HepG2 (cell line): Measurements from ENCODE around the gene ARHGAP31. TPM values are rescaled to one million over a fixed set of nuclear protein-coding genes. Genes with fewer than 3 reads are reported as not detected.
A peak's percentile ranks its signal among the peaks of the same experiment; 100 is the strongest.

Experiments
- ATAC-seq: fragments of 200-7000 bp; cut with Tn5 transposase; 3 replicates; pipeline ENCODE4 v1.9.1; 2020; ENCODE audit warnings: mild to moderate bottlenecking, moderate library complexity
- BruUV-seq: library from RNA; stranded (reverse); fragments of 400-500 nt; replicated peaks from 2 replicates; lab custom pipeline; 2021; lab: Mats Ljungman, UMichigan
- CTCF ChIA-PET: fragments of 300-600 bp; formaldehyde crosslinking; extraction: SDS; loops from one replicate; lab custom pipeline; 2021; ENCODE audit warnings: low total read pairs, inconsistent platforms, low intra/inter-chr PET ratio; lab: Yijun Ruan, JAX
- POLR2A ChIA-PET: fragments of 350-600 bp; sonication (Branson Sonifier 250); formaldehyde crosslinking; loops from one replicate; lab custom pipeline; 2020; ENCODE audit warnings: antibody characterized with exemption, inconsistent platforms; lab: Yijun Ruan, JAX
- DNase-seq: peaks from one replicate; pipeline ENCODE4 v3.0.0-alpha.2; 2015; ENCODE audit warnings: low spot score
- FAIRE-seq: peaks from 3 replicates; lab custom pipeline; 2011; peaks lifted over from hg19 to GRCh38; lab: Jason Lieb, UNC
- H2AFZ ChIP-seq: one replicate; pipeline ENCODE4 v1.6.1; 2011; ENCODE audit warnings: low read length, inconsistent platforms
- H3K27ac ChIP-seq: fragments of 300-600 bp; 3 replicates; pipeline ENCODE4 v1.8.0; 2011; ENCODE audit warnings: mixed run types, mild to moderate bottlenecking, mixed read lengths, low read length, inconsistent platforms; ENCODE audit not compliant: insufficient read depth; ENCODE audit errors: extremely low read length
- H3K27me3 ChIP-seq, 2 experiments: fragments of 200-600 bp in 1 of 2; 2 replicates in 1 of 2; 3 replicates in 1 of 2; pipeline versions ENCODE4 v1.6.0 to v1.8.0; 2011; ENCODE audit warnings: low read length in 2 of 2, mild to moderate bottlenecking in 2 of 2, moderate library complexity in 2 of 2, inconsistent platforms in 1 of 2; ENCODE audit not compliant: insufficient read depth in 2 of 2, control insufficient read depth in 1 of 2
- H3K36me3 ChIP-seq, 2 experiments: fragments of 200-600 bp in 1 of 2; replicated peaks in 1 of 2; 2 replicates in 1 of 2; 3 replicates in 1 of 2; pipeline versions ENCODE4 v1.5.1 to v1.8.0; 2011; ENCODE audit warnings: low read length in 2 of 2, inconsistent platforms in 1 of 2; ENCODE audit not compliant: insufficient read depth in 2 of 2, control insufficient read depth in 1 of 2
- H3K4me1 ChIP-seq: 2 replicates; pipeline ENCODE4 v1.5.1; 2012; ENCODE audit warnings: low read length, inconsistent platforms; ENCODE audit not compliant: insufficient read depth
- H3K4me2 ChIP-seq: 2 replicates; pipeline ENCODE4 v1.6.0; 2011; ENCODE audit warnings: low read depth, low read length, inconsistent platforms
- H3K4me3 ChIP-seq, 3 experiments: fragments of 200-600 bp in 1 of 3; sonication (generic), shearing (Covaris generic) in 1 of 3; replicated peaks in 1 of 3; 2 replicates each; pipeline ENCODE4 v1.5.1; 2011 to 2016; ENCODE audit warnings: low read length in 3 of 3, inconsistent platforms in 2 of 3, low read depth in 2 of 3, mild to moderate bottlenecking in 2 of 3, control low read depth in 1 of 3, mixed read lengths in 1 of 3; ENCODE audit not compliant: insufficient read depth in 1 of 3
- H3K79me2 ChIP-seq: one replicate; pipeline ENCODE4 v1.6.1; 2011; ENCODE audit warnings: low read length, inconsistent platforms; ENCODE audit not compliant: insufficient read depth
- H3K9ac ChIP-seq: 2 replicates; pipeline ENCODE4 v1.6.0; 2011; ENCODE audit warnings: mild to moderate bottlenecking, low read depth, low read length, inconsistent platforms; ENCODE audit not compliant: insufficient read depth
- H3K9me3 ChIP-seq: 2 replicates; pipeline ENCODE4 v1.5.1; 2012; ENCODE audit warnings: mild to moderate bottlenecking, low read length
- H4K20me1 ChIP-seq: 2 replicates; pipeline ENCODE4 v1.6.0; 2011; ENCODE audit warnings: inconsistent platforms, mild to moderate bottlenecking, low read length, moderate library complexity; ENCODE audit not compliant: insufficient read depth
- ATAD3A ChIP-seq: sonication (generic); formaldehyde crosslinking; IDR thresholded peaks from 2 replicates; pipeline ENCODE4 v1.4.0; 2020; ENCODE audit warnings: missing genetic modification reagents
- ATRX ChIP-seq: sonication (generic); formaldehyde crosslinking; IDR thresholded peaks from 2 replicates; pipeline ENCODE4 v1.4.0; 2020; ENCODE audit warnings: missing genetic modification reagents, borderline replicate concordance
- FOXA3 ChIP-seq: IDR thresholded peaks from 2 replicates; pipeline ENCODE4 v1.6.1; 2016; ENCODE audit warnings: missing genetic modification reagents, missing compliant biosample characterization
- MEIS1 ChIP-seq: sonication (generic); formaldehyde crosslinking; IDR thresholded peaks from 2 replicates; pipeline ENCODE4 v1.9.0; 2021; ENCODE audit warnings: mild to moderate bottlenecking, missing genetic modification reagents, moderate library complexity, borderline replicate concordance
- MEIS2 ChIP-seq: sonication (generic); formaldehyde crosslinking; IDR thresholded peaks from 2 replicates; pipeline ENCODE4 v1.9.0; 2021; ENCODE audit warnings: mild to moderate bottlenecking, missing genetic modification reagents
- NR1H2 ChIP-seq: sonication (generic); formaldehyde crosslinking; IDR thresholded peaks from 2 replicates; pipeline ENCODE4 v1.8.1; 2022; ENCODE audit warnings: low read depth, missing genetic modification reagents, borderline replicate concordance
- ZMYM2 ChIP-seq: sonication (generic); formaldehyde crosslinking; IDR thresholded peaks from 2 replicates; pipeline ENCODE4 v1.8.0; 2022; ENCODE audit warnings: mild to moderate bottlenecking, missing genetic modification reagents
- ZNF629 ChIP-seq: sonication (generic); formaldehyde crosslinking; conservative IDR thresholded peaks from 2 replicates; pipeline ENCODE4 v1.5.0; 2020; ENCODE audit warnings: missing genetic modification reagents
- WGBS: methylation state at CpG from one replicate; pipeline ENCODE4 v1.1.6; 2017; ENCODE audit warnings: low lambda C conversion rate; 5-methylcytosine and 5-hydroxymethylcytosine counted together
- in situ Hi-C: cut with HindIII; loops from 2 replicates; pipeline ENCODE4 v1.10.0; 2017; ENCODE audit warnings: low pct_unique_long_range_greater_than_20kb; ENCODE audit not compliant: extremely low pct_ligation_motif_present
- intact Hi-C: fragments of 100-400 bp; cut with micrococcal nuclease; formaldehyde crosslinking; loops from one replicate; pipeline ENCODE4 v1.10.0; 2022; ENCODE audit not compliant: unreplicated experiment
- polyA plus RNA-seq, 8 experiments: library from polyadenylated mRNA; depleted of rRNA in 3 of 8; stranded (reverse) in 7 of 8; unstranded in 1 of 8; fragments of >200 nt; fragmentation: Illumina TruSeq in 4 of 8; extraction: Trizol in 4 of 8; gene quantifications; 2 replicates each; pipeline versions ENCODE4 v1.2.1 to v1.2.3, GENCODE V29; 2011 to 2016; ENCODE audit warnings: low read depth in 4 of 8, missing spikeins in 1 of 8, mixed read lengths in 1 of 8; ENCODE audit not compliant: insufficient read depth in 1 of 8
- total RNA-seq, 5 experiments: library from RNA; depleted of rRNA; stranded (reverse); fragments of >200 nt; fragmentation: Illumina TruSeq; extraction: Trizol; gene quantifications; 2 replicates each; pipeline ENCODE4 v1.2.3, GENCODE V29; 2016; ENCODE audit warnings: low read depth in 1 of 5
- TF ChIP-seq, protein P1 (sequence below): sonication (generic); formaldehyde crosslinking; IDR thresholded peaks from 2 replicates; pipeline ENCODE4 v1.4.0; 2020; ENCODE audit warnings: missing genetic modification reagents
- TF ChIP-seq, protein P2 (sequence below): sonication (generic); formaldehyde crosslinking; IDR thresholded peaks from 2 replicates; pipeline ENCODE4 v1.8.1; 2023; ENCODE audit warnings: mild to moderate bottlenecking, missing genetic modification reagents
- TF ChIP-seq, protein P3 (sequence below): sonication (generic); formaldehyde crosslinking; IDR thresholded peaks from 2 replicates; pipeline ENCODE4 v1.5.1; 2020; ENCODE audit warnings: missing genetic modification reagents, mild to moderate bottlenecking, borderline replicate concordance
- TF ChIP-seq, protein P4 (sequence below): sonication (generic); formaldehyde crosslinking; IDR thresholded peaks from 2 replicates; pipeline ENCODE4 v1.4.0; 2020; ENCODE audit warnings: missing genetic modification reagents, borderline replicate concordance

The ARHGAP31 gene
- total and polyA plus RNA-seq, 2 of the 13 experiments (the other 11 are each of a cell fraction or from before 2014, with no cell fraction given), result not detected

DNA sequence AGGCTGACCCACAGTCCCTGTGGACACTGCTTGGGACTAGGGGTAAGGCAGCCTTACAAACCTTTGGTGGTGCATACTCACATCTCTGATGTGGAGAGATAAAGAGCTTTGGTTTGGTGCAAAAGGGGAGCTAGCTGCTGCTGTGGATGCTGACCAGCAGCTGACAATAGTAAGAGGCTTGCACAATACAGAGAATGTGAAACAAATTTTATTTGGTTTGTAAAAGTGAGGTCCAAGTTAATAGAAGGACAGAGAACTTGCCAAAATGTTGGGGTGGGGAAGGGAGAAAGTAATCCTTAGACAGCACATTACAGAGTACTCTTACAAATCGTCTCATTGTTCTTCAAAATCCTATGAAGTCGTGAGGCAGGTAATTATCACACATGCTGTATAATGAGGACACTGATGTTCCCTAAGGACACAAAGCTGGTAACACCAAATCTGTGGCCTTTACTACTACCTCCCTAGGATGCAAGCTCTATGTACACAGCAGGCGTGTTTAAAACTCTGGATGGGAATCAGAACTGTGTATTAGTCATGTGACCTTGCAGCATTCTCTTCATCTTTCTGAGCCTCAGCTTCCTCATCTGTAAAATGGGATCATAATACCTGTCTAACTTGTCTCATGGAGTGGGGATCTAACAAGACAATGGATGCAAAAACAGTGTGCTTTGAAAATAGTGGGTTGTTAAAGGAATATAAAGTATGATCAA, 21.6 kb downstream of the ARHGAP31 start:
- Histone ChIP-seq H3K27me3 (no peaks in the 10 kb centered on the region; a peak in 1 of 5 replicates), H3K9me3 (no peaks in the 10 kb centered on the region), H3K9ac (no peak overlapping the region), H3K36me3 (no peaks in the 10 kb centered on the region), H3K4me3 (no peak overlapping the region), H2AFZ (no peak overlapping the region), H3K79me2 (no peaks in the 10 kb centered on the region), H3K27ac (no peak overlapping the region), H3K4me1 (no peaks in the 10 kb centered on the region), H4K20me1 (no peaks in the 10 kb centered on the region), H3K4me2 (no peak overlapping the region)
- POLR2A ChIA-PET, result no interaction called here
- BruUV-seq, result no TSS peak
- in situ Hi-C loops (no loop called here), intact Hi-C loops (no loop called here)
- FAIRE-seq (no peak), ATAC-seq (no peak), DNase-seq (no peak)
- no peak for TF ChIP-seq MEIS2
- TF ChIP-seq, protein P1, sequence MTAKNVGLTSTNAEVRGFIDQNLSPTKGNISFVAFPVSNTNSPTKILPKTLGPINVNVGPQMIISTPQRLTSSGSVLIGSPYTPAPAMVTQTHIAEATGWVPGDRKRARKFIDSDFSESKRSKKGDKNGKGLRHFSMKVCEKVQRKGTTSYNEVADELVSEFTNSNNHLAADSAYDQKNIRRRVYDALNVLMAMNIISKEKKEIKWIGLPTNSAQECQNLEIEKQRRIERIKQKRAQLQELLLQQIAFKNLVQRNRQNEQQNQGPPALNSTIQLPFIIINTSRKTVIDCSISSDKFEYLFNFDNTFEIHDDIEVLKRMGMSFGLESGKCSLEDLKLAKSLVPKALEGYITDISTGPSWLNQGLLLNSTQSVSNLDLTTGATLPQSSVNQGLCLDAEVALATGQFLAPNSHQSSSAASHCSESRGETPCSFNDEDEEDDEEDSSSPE, result no peak
- peak; percentile 42 for TF ChIP-seq ZNF629
- CTCF ChIA-PET, result no interaction called here
- WGBS, result 16% methylated on average over 3 of the region's 3 CpGs

DNA sequence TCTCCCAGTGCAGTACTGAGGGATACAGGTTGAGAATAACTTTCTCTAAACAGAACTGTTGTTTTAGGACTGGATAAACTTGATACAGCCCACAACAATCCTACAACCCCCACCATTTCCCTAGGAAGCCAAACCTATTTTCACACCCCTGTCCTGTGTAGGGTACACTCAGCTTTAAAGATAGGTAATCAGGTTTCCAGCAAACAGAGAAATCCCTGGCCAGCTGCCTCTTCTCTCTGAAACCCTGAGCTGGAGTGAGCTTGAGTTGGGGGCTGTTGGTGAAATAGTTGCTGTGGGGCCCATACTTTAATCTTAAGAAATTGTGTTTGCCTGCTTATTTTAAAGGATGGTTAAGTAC, 22.1 kb downstream of the ARHGAP31 start:
- H3K4me3 ChIP-seq, result no peak overlapping the region
- H3K36me3 ChIP-seq, result no peaks in the 10 kb centered on the region
- ATAC-seq, result no peak
- intact Hi-C loops, result no loop called here
- H3K4me2 ChIP-seq, result no peak overlapping the region
- no peaks in the 10 kb centered on the region for H3K4me1 ChIP-seq
- no peak for FAIRE-seq
- POLR2A ChIA-PET, result no interaction called here
- H2AFZ ChIP-seq, result no peak overlapping the region
- H4K20me1 ChIP-seq, result no peaks in the 10 kb centered on the region
- H3K27ac ChIP-seq, result no peak overlapping the region
- H3K79me2 ChIP-seq, result no peaks in the 10 kb centered on the region
- BruUV-seq, result no TSS peak
- CTCF ChIA-PET, result no interaction called here
- in situ Hi-C loops, result no loop called here
- no peak overlapping the region for H3K9ac ChIP-seq
- H3K27me3 ChIP-seq, result no peaks in the 10 kb centered on the region; a peak in 1 of 5 replicates
- DNase-seq, result no peak
- H3K9me3 ChIP-seq, result no peaks in the 10 kb centered on the region
- TF ChIP-seq, protein P2, sequence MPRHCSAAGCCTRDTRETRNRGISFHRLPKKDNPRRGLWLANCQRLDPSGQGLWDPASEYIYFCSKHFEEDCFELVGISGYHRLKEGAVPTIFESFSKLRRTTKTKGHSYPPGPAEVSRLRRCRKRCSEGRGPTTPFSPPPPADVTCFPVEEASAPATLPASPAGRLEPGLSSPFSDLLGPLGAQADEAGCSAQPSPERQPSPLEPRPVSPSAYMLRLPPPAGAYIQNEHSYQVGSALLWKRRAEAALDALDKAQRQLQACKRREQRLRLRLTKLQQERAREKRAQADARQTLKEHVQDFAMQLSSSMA (CRISPR knock-in tag), result no peak
- TF ChIP-seq NR1H2 (no peak), ATAD3A (CRISPR knock-in tag) (no peak), FOXA3 (CRISPR knock-in tag) (no peak), ATRX (no peak), ZMYM2 (no peak), MEIS1 (CRISPR knock-in tag) (no peak)
- TF ChIP-seq, protein P3, sequence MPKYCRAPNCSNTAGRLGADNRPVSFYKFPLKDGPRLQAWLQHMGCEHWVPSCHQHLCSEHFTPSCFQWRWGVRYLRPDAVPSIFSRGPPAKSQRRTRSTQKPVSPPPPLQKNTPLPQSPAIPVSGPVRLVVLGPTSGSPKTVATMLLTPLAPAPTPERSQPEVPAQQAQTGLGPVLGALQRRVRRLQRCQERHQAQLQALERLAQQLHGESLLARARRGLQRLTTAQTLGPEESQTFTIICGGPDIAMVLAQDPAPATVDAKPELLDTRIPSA (CRISPR knock-in tag), result no peak
- TF ChIP-seq, protein P4, sequence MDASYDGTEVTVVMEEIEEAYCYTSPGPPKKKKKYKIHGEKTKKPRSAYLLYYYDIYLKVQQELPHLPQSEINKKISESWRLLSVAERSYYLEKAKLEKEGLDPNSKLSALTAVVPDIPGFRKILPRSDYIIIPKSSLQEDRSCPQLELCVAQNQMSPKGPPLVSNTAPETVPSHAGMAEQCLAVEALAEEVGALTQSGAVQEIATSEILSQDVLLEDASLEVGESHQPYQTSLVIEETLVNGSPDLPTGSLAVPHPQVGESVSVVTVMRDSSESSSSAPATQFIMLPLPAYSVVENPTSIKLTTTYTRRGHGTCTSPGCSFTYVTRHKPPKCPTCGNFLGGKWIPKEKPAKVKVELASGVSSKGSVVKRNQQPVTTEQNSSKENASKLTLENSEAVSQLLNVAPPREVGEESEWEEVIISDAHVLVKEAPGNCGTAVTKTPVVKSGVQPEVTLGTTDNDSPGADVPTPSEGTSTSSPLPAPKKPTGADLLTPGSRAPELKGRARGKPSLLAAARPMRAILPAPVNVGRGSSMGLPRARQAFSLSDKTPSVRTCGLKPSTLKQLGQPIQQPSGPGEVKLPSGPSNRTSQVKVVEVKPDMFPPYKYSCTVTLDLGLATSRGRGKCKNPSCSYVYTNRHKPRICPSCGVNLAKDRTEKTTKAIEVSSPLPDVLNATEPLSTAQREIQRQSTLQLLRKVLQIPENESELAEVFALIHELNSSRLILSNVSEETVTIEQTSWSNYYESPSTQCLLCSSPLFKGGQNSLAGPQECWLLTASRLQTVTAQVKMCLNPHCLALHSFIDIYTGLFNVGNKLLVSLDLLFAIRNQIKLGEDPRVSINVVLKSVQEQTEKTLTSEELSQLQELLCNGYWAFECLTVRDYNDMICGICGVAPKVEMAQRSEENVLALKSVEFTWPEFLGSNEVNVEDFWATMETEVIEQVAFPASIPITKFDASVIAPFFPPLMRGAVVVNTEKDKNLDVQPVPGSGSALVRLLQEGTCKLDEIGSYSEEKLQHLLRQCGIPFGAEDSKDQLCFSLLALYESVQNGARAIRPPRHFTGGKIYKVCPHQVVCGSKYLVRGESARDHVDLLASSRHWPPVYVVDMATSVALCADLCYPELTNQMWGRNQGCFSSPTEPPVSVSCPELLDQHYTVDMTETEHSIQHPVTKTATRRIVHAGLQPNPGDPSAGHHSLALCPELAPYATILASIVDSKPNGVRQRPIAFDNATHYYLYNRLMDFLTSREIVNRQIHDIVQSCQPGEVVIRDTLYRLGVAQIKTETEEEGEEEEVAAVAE, result no peak
